Measurements from ENCODE around the gene TFAM.

The TFAM gene

DNA sequence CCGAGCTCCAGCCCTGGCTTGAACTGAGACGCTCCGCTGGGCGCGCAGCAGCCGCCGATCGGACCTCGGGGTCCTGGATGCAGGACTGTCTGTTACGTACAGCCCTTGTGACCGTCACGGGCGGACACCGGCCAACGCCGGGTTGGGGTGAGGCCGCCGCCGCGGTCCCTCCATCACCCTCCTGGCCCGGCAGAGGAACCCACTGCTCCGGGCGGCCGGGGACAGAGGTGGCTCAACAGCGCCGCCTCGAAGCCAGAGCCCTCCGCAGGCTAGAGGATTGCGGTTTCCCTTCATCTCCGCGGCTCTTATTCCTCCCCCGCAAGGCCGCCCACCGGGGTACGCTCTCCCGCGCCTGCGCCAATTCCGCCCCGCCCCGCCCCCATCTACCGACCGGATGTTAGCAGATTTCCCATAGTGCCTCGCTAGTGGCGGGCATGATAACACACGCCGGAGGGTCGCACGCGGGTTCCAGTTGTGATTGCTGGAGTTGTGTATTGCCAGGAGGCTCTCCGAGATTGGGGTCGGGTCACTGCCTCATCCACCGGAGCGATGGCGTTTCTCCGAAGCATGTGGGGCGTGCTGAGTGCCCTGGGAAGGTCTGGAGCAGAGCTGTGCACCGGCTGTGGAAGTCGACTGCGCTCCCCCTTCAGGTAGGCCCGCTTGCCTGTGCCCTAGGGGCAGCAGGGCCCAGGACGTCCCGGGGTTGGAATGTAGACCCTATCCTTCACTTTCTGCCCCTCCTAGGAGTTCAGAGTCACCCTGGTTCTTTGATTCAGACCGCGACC lies at the start of gene TFAM:
TFAM (plus strand) TSS at position 412 of the 785 bp plus-strand sequence; CDS start at position 550, 138 bp downstream.
- DNase-seq, result peak; percentile 98

- DNase-seq, result no peak
Measured at GRCh38 chr10:58336242-58336641, 49.0 kb upstream of the TFAM start.

DNA sequence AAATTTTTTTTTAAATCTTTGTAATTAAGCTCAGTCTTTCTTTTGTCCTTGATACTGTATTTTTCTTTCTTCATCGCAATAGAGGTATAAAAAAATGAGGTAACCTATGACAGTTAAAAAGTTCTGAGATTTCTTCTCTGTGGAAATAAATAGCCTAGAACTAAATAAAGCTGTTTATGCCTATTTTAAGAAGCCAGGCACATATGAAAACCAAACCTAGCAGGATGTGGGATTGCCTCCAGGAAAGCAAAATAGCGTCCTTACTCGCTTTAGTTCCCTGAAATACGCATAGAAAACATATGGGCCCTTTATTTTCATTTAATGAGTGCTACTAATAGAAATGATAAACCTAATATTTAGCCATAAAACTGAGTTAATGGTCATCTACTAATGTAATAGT lies 43.8 kb upstream of the TFAM start:
- no peak for DNase-seq

DNA sequence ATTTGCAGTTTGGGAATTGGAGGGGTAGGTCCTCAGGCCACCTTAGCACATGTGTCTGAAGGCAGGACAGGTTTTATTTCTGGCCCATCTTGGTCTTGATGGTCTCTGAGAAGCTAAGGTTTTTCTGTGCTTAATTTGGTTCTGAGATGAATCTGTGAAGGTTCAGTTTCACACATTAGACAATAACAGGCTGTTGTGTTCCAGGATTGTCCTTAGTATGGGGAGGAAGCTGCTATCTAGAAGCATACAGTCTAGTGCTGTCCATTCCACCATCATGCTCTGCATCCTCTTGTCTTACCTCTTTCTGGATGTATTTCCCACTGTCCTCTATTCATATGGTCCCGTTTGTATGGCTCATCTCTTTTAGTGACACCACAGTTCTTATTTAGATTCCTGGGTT lies 43.3 kb upstream of the TFAM start:
- no peak for DNase-seq

DNA sequence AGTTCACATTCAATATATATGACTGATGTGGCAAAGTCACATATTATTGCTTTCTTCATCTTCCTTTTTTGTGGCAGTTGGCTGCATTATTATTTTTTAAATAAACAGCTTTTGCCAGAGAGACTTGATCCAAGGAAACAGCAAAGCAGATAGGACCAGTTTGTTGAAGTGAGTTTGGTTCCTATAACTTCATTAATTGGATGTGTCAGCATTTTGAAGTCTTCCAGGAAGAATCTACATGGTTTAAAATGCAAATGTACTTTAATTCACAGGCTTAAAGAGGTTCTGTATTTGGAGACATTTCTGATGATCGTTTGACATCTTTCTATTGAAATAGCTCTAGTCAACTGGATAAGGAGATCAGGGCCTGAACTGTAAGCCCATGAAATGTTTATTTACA lies 37.2 kb upstream of the TFAM start:
- DNase-seq, result no peak

- DNase-seq, result no peak
Measured at GRCh38 chr10:58348571-58349033, 36.6 kb upstream of the TFAM start.

DNA sequence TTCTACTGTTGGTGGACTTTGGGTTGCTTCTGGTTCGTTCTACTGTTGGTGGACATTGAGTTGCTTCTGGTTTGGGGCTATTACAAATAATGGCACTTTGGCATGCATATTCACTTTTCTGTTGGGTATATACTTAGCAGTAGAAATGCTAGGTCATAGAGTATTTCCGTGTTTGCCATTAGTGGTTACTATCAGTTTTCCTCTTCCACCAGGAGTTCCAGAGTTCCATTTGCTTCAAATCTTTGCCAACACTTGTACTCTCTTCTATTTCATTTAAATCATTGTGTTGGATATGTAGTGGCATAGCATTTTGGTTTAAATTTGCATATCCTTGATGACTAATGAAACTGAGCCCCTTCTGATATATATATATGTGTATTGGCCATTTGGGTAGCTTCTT lies 35.2 kb upstream of the TFAM start:
- no peak for DNase-seq

DNA sequence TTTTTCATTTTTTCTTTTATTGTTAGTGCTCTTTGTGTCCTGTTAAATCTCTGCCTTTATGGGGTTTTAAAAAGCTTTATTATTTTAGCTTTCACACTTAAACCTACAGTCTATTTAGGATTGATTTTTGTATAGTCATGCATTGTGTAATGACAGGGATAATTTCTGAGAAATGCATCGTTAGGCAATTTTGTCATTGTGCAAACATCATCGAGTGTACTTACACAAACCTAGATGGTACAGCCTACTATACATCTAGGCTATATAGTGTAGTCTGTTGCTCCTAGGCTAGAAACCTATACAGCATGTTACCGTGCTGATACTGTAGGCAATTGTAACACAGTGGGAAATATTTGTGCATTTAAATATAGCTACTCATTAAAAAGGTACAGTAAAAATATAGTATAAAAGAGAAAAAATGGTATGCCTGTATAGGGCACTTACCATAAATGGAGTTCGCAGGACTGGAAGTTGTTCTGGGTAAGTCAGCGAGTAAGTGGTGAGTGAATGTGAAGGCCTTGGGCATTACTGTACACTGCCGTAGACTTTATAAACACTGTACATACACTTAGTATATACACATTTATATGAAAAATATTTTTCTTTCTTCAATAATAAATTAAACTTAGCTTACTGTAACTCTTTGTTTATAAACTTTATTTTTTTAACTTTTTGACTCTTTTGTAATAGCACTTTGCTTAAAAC lies 34.4 kb upstream of the TFAM start:
- DNase-seq, result no peak

GRCh38 chr10:58351616-58352578 lies 33.3 kb upstream of the TFAM start:
- no peak for DNase-seq

DNA sequence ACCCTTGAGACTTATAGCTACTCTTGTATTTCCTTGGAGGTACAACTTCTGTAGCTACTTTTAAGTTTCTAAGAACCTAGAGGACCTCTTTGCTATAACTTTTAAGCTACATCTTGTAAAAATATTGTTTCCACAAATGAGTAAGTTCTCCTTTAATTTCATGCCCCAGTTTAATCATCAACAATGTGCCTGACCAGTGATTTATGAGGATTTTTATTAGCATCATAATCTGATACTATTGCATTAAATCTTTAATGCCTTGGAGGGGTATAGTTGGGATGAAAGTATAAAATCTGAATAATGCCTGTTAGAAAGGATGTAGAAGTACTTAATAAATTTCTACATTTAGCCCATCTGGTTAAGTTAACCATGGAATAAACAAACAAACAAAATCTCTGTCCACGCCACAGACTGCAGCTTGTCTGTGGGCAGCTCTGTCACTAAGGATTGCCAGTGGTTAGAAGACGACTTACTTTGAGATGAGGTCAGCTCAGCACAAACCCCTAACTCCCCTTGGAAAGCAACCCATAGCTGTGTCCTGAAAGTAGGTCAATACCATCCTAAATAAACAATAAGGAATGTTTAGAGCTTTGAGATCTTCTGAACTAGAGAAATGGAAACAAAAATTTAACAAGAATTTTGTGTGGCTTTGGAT lies 32.1 kb upstream of the TFAM start:
- no peak for DNase-seq

DNA sequence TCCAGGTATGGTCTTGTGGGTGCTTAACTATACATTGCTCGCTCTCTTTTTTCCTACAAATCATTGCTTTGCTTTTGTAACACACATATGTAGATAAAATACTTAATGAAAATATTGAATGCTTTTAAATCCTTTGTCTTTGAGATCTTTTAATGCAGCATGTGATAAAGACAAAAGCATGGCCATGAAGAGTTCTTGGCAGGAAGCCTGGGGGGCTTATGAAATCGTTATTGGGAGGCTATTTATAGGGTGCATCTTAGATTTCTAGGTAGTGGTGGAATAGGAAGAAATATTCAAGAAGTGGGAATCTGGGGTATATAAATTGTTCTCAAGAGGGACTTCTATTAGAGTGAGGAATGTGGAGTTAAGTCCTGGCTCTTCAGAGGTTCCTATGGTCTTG lies 28.5 kb upstream of the TFAM start:
- DNase-seq, result no peak

DNA sequence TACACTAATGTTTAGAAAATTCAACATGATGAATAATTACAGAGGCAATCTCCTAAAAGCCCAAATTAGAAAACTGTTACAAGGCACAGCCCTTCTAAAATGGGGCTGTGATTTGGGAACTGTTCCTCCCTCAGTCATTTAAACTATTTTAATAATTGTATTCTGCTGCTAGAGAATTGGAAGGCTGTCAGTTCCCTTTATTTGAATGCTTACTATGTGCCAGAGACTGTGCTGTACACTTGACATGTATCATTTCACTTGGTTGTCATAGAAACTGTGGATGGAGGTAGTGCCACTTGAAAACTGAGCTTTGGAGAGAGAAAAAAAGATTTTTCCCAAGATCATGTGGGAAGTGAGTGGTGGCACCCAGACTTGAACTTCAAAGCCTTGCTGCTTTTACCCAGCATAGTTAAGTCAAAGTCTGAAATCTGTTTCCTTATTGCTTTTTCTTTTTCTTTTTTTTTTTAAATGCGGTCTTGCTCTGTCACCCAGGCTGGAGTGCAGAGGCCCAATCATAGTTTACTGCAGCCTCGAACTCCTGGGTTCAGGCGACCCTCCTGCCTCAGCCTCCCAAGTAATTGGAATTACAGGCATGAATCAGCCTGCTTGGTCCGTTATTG lies 26.8 kb upstream of the TFAM start:
- DNase-seq, result no peak

DNA sequence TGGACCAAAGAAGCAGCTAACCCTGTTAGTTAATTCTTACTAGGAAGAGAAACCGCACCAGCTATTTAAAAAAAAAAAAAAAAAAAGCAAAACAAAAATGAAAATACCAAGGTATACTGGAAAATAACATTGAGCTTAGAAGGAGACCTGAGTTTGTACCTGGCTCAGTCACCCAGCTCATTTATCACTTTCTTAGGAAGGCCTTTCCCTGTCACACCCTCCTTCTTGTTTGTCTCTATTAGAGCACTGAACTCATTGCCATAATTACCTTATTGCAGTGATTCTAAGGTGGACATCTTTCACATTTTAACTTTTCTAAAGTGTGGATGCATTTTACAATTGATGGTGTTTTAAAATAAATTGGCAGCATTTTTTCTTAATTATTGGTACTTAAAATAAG lies 26.3 kb upstream of the TFAM start:
- DNase-seq, result no peak

GRCh38 chr10:58359541-58359940 lies 25.7 kb upstream of the TFAM start:
- DNase-seq, result no peak

DNA sequence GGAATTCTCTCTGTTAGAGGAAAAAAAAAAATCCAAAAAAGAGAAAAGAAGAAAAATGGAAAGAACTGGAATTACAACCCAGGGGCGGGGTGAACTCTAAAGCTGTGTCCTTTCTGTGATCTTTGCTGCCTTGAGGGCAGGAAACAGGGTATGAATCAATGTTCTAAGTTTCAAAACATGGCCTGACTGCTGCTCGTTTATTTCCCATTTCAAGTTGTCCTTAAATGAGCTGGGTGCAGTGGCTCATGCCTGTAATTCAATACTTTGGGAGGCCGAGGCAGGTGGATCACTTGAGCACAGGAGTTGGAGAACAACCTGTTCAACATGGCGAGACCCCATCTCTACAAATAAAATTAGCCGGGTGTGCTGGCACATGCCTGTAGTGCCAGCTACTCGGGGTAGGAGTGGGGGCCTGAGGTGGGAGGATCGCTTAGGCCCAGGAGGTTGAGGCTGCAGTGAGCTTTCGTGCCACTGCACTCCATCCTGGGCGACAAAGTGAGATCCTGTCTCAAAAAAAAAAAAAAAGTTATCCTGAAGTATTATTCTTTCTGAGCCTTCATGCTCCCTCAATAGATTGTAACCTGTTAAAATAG lies 24.7 kb upstream of the TFAM start:
- DNase-seq, result no peak

DNA sequence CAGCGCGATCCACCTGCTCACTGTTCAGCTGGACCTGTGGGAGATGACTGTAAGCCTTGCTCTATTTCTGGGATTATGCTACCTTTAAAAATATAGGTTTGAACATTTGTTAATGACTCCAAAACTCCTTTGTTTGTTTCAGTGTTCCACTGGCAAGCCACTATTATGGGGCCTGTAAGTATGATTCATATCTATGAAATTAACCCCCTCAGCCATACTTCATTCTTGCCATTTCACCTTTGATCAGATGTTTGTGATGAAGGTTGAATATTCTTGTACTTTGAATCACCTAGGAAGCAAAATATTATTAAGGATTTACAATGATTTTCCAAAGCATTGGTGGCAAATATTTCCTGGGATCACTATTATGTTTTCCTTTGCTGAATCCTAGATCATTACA lies 23.9 kb upstream of the TFAM start:
- no peak for DNase-seq

- DNase-seq, result no peak
Measured at GRCh38 chr10:58362027-58362789, 23.0 kb upstream of the TFAM start.

GRCh38 chr10:58367069-58367468 lies 18.1 kb upstream of the TFAM start:
- no peak for DNase-seq

GRCh38 chr10:58371473-58371872 lies 13.7 kb upstream of the TFAM start:
- no peak for DNase-seq

GRCh38 chr10:58372607-58373441 lies 12.4 kb upstream of the TFAM start:
- DNase-seq, result no peak
